Esophagus mucosa (tissue), 1 donor: ENCODE results near the gene EFNA1. TPM values are rescaled to one million over a fixed set of nuclear protein-coding genes. Genes with fewer than 3 reads are reported as not detected.
A peak's percentile ranks its signal among the peaks of the same experiment; 100 is the strongest.

ENCODE experiments used
- ATAC-seq: fragments of 200-7000 bp; cut with Tn5 transposase; one replicate; pipeline ENCODE4 v1.9.1; 2020
- total RNA-seq: library from RNA; stranded (reverse); gene quantifications from one replicate; pipeline ENCODE4 v1.2.4, GENCODE V29; 2023
- donor health status: DM: yes; HTN: yes; CAD: no.

EFNA1 gene
- 40.9 TPM for total RNA-seq

GRCh38 chr1:155127105-155127966 lies at the start of gene EFNA1:
EFNA1 (plus strand) TSS chr1:155127876; CDS start chr1:155127978, 102 bp downstream.
- peak; percentile 58 for ATAC-seq

GRCh38 chr1:155078469-155079209 lies 49.0 kb upstream of the EFNA1 start, which contains the start of gene EFNA3:
EFNA3 (plus strand) TSS chr1:155078837; CDS start chr1:155078942, 105 bp downstream.
- peak; percentile 63 for ATAC-seq

GRCh38 chr1:155079210-155079486 lies 48.5 kb upstream of the EFNA1 start:
- ATAC-seq = no peak

GRCh38 chr1:155079487-155080311 lies 48.0 kb upstream of the EFNA1 start:
- ATAC-seq = no peak

- ATAC-seq = no peak
Measured at GRCh38 chr1:155080312-155081228, 47.1 kb upstream of the EFNA1 start.

GRCh38 chr1:155081472-155082300 lies 46.0 kb upstream of the EFNA1 start:
- ATAC-seq = no peak

- no peak for ATAC-seq
Measured at GRCh38 chr1:155082301-155083051, 45.2 kb upstream of the EFNA1 start.

GRCh38 chr1:155083052-155083541 lies 44.6 kb upstream of the EFNA1 start:
- peak; percentile 19 for ATAC-seq

- ATAC-seq = peak; percentile 3
Measured at GRCh38 chr1:155083865-155084721, 43.6 kb upstream of the EFNA1 start.

- ATAC-seq = peak; percentile 73
Measured at GRCh38 chr1:155084722-155085503, 42.8 kb upstream of the EFNA1 start.

- ATAC-seq = peak; percentile 62
Measured at GRCh38 chr1:155085504-155086127, 42.1 kb upstream of the EFNA1 start.

- ATAC-seq = peak; percentile 11
Measured at GRCh38 chr1:155086128-155086741, 41.4 kb upstream of the EFNA1 start.

- no peak for ATAC-seq
Measured at GRCh38 chr1:155086856-155087535, 40.7 kb upstream of the EFNA1 start.

GRCh38 chr1:155091071-155092051 lies 36.3 kb upstream of the EFNA1 start:
- peak; percentile 58 for ATAC-seq

GRCh38 chr1:155092131-155092530 lies 35.5 kb upstream of the EFNA1 start:
- ATAC-seq = no peak
